Upper lobe of left lung (tissue), 4 donors: Measurements from ENCODE around the gene ANKZF1.

ENCODE experiments used
- POLR2A ChIP-seq, 4 donors: fragments of 450-650 bp; IDR thresholded peaks; one replicate each; pipeline ENCODE4 v1.5.1; 2016 to 2017; ENCODE audit warnings: antibody characterized with exemption in 4 of 4, mild to moderate bottlenecking in 2 of 4
- POLR2AphosphoS5 ChIP-seq, 2 donors: sonication (generic); formaldehyde crosslinking; IDR thresholded peaks; one replicate each; pipeline ENCODE4 v1.5.1; 2017; ENCODE audit warnings: antibody characterized with exemption in 2 of 2
- TF ChIP-seq, protein P1 (sequence below), 6 experiments: fragments of 450-650 bp in 4 of 6; fragments of 200-600 bp in 2 of 6; sonication (generic) in 2 of 6; IDR thresholded peaks; one replicate each; pipeline ENCODE4 v1.5.1; 2016 to 2019; ENCODE audit warnings: antibody characterized with exemption in 6 of 6

DNA sequence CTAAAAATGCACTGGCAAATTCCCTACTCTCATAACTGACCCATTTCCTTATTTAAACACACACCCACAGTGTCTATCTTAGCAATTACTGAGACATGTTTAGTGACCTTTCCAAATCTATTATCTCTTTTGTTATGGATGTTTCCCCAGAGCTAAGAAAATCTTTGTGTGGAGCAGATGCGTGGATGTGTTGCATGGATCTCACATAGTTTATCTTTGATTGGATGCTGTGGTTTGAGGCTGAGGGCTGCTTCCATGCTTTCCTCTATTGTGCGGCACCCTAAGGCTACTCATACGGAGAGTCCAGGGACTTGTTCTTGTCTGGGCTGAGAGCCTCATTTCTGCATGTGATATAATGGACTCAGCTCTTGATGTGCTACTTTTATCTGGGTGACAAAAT lies 4.7 kb downstream of the ANKZF1 start:
- TF ChIP-seq POLR2A (IDR thresholded peaks at IDR 0.05) = no peak
- no peak for TF ChIP-seq POLR2AphosphoS5 (IDR thresholded peaks at IDR 0.05)
- TF ChIP-seq, protein P1, sequence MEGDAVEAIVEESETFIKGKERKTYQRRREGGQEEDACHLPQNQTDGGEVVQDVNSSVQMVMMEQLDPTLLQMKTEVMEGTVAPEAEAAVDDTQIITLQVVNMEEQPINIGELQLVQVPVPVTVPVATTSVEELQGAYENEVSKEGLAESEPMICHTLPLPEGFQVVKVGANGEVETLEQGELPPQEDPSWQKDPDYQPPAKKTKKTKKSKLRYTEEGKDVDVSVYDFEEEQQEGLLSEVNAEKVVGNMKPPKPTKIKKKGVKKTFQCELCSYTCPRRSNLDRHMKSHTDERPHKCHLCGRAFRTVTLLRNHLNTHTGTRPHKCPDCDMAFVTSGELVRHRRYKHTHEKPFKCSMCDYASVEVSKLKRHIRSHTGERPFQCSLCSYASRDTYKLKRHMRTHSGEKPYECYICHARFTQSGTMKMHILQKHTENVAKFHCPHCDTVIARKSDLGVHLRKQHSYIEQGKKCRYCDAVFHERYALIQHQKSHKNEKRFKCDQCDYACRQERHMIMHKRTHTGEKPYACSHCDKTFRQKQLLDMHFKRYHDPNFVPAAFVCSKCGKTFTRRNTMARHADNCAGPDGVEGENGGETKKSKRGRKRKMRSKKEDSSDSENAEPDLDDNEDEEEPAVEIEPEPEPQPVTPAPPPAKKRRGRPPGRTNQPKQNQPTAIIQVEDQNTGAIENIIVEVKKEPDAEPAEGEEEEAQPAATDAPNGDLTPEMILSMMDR (IDR thresholded peaks at IDR 0.05) = no peak
